ENCODE results near the gene COL2A1.
"Not testable (repeated sequence)": the region's sequence is repeated elsewhere in the genome, so short reads cannot be mapped to it uniquely, and the experiment has no call there.

The COL2A1 gene

GRCh38 chr12:47975816-47976215 is 28.5 kb downstream of the COL2A1 start:
- no peak for DNase-seq (ENCODE audit: low read depth in 2 of 2)

GRCh38 chr12:47975036-47975620 is 29.1 kb downstream of the COL2A1 start:
- no peak for DNase-seq (ENCODE audit: low read depth in 2 of 2)

GRCh38 chr12:47973870-47974269 is 30.4 kb downstream of the COL2A1 start:
- no peak for DNase-seq (ENCODE audit: low read depth in 2 of 2)

GRCh38 chr12:47972895-47973294 is 31.4 kb downstream of the COL2A1 start:
- DNase-seq (ENCODE audit: low read depth in 2 of 2): no peak

- DNase-seq (ENCODE audit: low read depth in 2 of 2): no peak
Measured at GRCh38 chr12:47970843-47971242, 33.4 kb downstream of the COL2A1 start.

- no peak for DNase-seq (ENCODE audit: low read depth in 2 of 2)
Measured at GRCh38 chr12:47969845-47970244, 34.4 kb downstream of the COL2A1 start.

GRCh38 chr12:47967461-47968321 is 36.6 kb downstream of the COL2A1 start:
- DNase-seq (ENCODE audit: low read depth in 2 of 2): no peak

GRCh38 chr12:47965581-47965980 is 38.7 kb downstream of the COL2A1 start:
- DNase-seq (ENCODE audit: low read depth in 2 of 2): no peak

GRCh38 chr12:47964106-47964728 is 40.1 kb downstream of the COL2A1 start:
- no peak for DNase-seq (ENCODE audit: low read depth in 2 of 2)

- DNase-seq (ENCODE audit: low read depth in 2 of 2): peak; percentile 85 to 89
Measured at GRCh38 chr12:47963340-47964040, 40.8 kb downstream of the COL2A1 start, which contains the start of gene TMEM106C. TSS of gene TMEM106C (plus strand) at chr12:47963596. CDS start at chr12:47964237, 641 bp downstream.

GRCh38 chr12:47962198-47962597 is 42.1 kb downstream of the COL2A1 start:
- DNase-seq (ENCODE audit: low read depth in 2 of 2): no peak

- not testable (repeated sequence) for DNase-seq (ENCODE audit: low read depth in 2 of 2)
Measured at GRCh38 chr12:47957671-47958070, 46.6 kb downstream of the COL2A1 start.

- DNase-seq (ENCODE audit: low read depth in 2 of 2): no peak
Measured at GRCh38 chr12:47955059-47955458, 49.2 kb downstream of the COL2A1 start.

GRCh38 chr12:47954467-47955045 is 49.7 kb downstream of the COL2A1 start:
- no peak for DNase-seq (ENCODE audit: low read depth in 2 of 2)

- DNase-seq (ENCODE audit: low read depth in 2 of 2): no peak
Measured at GRCh38 chr12:47954058-47954457, 50.2 kb downstream of the COL2A1 start.

- DNase-seq (ENCODE audit: low read depth in 2 of 2): no peak
Measured at GRCh38 chr12:47950856-47951468, 53.3 kb downstream of the COL2A1 start.

- peak in 1 of 2 donors; percentile 14 for DNase-seq (ENCODE audit: low read depth in 2 of 2)
Measured at GRCh38 chr12:47949441-47950341, 54.6 kb downstream of the COL2A1 start.

- no peak for DNase-seq (ENCODE audit: low read depth in 2 of 2)
Measured at GRCh38 chr12:47947341-47947740, 56.9 kb downstream of the COL2A1 start.

GRCh38 chr12:47946413-47947323 is 57.6 kb downstream of the COL2A1 start:
- no peak for DNase-seq (ENCODE audit: low read depth in 2 of 2)

All from stimulated activated CD8-positive, alpha-beta memory T cell treated with anti-CD3 and anti-CD28 coated beads, Interleukin-15, amount 100 ng/mL, for 48 hours (primary cell).